Activated CD8-positive, alpha-beta memory T cell treated with anti-CD3 and anti-CD28 coated beads, Interleukin-2, amount 50 U/mL, for 1 hour (primary cell): ENCODE results near the gene EIF2B5.
A peak's percentile ranks its signal among the peaks of the same experiment; 100 is the strongest.
"Not testable (repeated sequence)": the region's sequence is repeated elsewhere in the genome, so short reads cannot be mapped to it uniquely, and the experiment has no call there.

ENCODE experiments used
- DNase-seq: peaks from one replicate; pipeline ENCODE4 v3.0.0-alpha.2; 2020; ENCODE audit errors: extremely low read depth

The EIF2B5 gene

DNA sequence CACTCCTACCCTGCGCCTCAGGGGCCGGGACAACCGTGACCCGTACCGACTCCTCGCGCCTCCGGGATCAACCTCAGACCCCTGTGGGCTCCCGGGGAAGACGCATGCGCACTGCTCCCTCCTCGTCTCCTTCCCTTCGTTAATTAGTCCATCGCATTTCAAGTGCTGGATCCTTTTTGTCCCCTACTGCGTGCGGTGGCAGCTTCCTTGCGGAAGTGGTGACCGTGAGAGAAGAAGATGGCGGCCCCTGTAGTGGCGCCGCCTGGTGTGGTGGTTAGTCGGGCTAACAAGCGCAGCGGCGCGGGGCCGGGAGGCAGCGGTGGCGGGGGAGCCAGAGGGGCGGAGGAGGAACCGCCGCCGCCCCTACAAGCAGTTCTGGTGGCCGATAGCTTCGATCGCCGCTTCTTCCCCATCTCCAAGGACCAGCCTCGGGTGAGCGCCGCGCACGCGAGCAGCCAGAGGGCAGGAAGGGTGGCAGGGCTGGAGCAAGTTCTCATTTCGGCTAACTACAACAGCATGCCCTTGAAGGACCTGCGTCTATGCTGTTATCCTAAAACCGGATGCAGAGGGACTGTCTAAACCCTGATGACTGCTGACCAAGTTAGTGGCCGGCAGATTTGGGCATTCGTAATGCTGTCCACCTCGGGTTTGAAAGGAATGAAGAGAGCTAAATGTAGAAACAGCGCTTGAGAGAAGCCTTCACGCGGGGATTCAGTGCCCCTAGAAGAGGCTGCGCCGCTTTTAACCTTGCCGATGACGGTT is at the start of gene EIF2B5:
Gene EIF2B5 (plus strand): TSS at position 210 of the 762 bp plus-strand sequence. CDS start 28 bp downstream, at position 238.
- peak; percentile 75 for DNase-seq

DNA sequence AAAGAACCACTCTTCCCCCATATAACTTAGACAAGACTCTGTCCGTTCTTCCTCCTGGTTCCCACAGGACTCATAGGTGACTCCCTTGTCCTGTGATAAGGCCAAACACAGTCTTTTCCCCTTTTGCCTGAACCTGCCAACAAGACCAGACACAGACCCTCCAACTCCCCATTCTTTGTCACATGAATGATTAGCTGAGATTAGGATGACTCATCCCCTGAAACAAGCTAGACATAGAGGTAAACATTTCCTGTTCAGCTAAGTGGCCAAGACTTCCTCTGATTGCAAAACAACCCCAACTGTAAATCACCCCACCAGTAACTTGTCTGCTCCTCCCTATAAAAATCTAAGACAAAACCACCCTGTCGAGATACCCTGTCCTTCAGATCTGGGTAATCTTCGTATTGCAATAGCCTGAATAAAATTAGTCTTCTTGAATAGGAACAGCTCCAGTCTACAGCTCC is 49.7 kb upstream of the EIF2B5 start:
- no peak for DNase-seq

DNA sequence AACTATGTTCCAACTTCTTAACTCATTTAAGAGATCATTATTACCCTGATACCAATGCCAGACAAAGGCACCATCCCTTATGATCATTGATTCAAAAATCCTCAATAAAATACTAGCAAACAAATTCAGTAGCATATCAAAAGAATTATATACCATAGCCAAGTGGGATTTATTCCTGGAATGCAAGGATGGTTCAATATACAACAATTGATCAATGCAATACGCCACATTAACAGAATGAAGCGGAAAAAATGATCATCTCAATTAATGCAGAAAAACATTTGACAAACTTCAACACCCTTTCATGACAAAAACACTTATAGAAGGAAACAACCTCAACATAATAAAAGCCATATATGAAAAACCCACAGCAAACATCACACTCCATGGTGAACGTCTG is 43.0 kb upstream of the EIF2B5 start:
- no peak for DNase-seq

DNA sequence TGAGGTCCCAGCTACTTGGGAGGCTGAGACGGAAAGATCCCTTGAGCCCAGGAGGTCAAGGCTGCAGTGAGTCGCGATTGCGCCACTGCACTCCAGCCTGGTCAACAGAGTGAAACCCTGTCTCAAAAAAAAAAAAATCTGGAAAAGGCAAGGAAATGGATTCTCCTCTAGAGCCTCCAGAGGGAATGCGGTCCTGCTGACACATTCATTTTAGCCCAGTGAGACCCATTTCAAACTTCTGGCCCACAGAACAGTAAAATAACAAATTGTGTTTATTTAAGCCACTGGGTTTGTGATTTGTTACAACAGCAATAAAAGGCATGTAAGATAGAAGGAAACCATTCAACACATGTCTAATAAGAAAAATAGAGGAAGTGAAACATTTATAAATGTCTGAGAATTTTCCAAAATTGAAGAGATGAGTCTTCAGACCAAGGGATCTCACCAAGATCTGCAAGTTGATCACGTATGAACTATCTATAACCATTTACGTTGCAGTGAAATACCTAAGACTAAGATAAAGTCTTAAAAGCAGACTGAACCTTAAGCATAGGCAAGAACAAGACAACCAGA is 38.3 kb upstream of the EIF2B5 start, which contains the start of gene HTR3E:
Gene HTR3E (plus strand): TSS at position 254 of the 573 bp plus-strand sequence. CDS start 466 bp downstream, outside the sequence.
- no peak for DNase-seq

DNA sequence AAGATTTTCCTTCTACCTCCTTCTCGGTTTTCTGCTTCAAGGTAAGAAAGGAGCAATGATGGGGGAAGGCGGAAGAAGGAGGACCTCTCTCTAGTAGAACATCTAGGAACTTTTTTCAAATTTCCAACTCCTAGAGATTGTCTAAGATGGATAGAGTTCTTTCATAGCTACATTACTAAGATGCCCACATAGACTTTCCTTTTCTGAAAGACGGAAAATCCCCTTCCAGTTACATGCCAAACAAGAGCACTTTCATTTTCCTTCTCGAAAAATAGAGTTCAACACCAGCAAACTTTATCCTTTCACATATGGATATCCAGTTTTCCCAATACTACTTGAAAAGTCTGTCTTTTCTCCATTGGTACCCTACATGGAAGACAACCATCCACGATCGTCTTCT is 37.6 kb upstream of the EIF2B5 start:
- no peak for DNase-seq

DNA sequence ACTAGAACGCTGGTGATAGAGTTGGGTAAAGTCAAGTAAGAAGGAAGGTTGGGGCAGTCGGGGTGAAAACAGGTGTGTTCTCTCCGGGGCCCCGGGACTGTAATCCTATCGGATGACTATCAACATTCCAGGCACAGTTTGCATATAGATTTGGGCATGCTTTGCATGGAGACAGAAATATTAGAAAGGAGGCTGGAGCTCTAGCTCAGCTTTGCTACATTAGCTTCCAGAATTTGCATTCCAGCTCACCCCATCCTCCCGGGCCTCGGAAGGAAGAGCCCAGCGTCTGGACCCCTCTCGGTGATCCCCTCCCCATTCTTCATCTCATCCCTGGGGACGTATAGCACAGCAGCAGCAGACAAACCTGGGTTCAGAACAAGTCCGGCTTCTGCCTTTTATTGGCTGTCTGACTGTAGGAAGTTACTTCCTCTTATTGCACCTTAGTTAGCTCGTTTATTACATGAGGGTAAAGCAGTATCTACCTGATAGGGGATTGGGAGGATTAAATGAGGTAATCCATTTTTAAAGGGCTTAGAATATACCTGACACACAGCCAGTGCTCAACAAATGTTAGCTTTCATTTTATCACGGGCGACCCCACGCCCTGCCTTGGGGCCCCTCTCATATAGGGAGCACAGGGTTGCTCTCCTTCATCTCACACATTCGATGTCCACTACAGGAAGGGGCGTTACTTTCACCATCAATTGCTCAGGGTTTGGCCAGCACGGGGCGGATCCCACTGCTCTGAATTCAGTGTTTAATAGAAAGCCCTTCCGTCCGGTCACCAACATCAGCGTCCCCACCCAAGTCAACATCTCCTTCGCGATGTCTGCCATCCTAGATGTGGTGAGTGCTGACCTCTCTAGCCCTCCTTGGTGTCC is 35.1 kb upstream of the EIF2B5 start:
- no peak for DNase-seq

DNA sequence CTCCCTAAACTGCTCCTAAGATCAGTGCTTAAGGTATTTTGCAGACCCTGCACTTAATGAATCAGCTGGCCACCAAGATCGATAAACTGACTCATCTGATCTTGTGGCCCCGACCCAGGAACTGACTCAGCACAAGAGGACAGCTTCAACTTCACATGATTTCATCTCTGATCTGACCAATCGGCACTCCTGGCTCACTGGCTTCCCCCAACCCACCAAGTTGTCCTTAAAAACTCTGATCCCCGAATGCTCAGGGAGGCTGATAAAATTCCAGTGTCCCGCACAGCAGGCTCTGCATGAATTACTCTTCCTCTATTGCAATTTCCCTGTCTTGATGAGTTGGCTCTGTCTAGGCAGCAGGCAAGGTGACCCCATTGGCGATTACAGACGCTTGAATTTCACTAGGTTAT is 24.8 kb upstream of the EIF2B5 start:
- no peak for DNase-seq

DNA sequence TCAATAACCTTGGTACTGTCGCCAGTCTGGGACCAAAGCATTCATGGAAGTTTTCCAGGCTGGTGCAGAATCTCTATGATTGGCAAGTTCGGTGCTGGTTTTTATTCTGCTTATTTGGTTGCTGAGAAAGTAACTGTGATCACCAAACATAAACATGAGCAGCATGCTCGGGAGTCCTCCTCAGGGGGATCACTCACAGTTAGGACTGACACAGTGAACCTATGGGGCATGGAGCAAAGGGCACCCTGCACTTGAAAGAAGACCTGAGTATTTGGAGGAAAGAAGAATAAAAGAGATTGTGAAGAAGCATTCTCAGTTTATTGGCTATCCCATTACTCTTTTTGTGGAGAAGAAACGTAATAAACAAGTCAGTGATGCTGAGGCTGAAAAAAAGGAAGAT is 19.1 kb upstream of the EIF2B5 start:
- DNase-seq: no peak

DNA sequence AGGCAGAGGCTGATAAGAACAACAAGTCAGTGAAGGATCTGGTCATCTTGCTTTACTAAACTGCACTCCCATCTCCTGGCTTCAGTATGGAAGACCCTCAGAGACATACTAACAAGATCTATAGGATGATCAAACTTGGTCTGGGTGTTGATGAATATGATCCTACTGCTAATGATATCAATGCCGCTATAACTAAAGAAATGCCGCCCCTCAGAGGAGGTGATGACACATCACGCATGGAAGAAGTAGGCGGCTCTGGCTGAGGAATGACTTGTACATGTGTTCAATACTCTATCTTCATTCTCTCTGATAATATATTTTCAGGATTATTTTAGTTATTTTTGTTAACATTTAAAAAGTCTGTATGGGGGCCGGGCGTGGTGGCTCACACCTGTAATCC is 17.5 kb upstream of the EIF2B5 start:
- no peak for DNase-seq

DNA sequence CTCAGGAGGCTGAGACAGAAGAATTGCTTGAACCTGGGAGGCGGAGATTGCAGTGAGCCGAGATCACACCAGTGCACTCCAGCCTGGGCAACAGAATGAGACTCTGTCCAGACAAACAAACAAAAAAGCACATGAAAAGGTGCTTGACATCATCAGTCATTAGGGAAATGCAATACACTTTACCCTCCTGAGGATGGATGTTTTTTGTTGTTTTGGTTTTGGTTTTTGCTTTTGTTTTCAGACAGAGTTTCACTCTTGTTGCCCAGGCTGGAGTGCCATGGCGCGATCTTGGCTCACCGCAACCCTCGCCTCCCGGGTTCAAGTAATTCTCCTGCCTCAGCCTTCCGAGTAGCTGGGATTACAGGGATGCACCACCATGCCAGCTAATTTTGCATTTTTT is 14.1 kb upstream of the EIF2B5 start:
- not testable (repeated sequence) for DNase-seq

DNA sequence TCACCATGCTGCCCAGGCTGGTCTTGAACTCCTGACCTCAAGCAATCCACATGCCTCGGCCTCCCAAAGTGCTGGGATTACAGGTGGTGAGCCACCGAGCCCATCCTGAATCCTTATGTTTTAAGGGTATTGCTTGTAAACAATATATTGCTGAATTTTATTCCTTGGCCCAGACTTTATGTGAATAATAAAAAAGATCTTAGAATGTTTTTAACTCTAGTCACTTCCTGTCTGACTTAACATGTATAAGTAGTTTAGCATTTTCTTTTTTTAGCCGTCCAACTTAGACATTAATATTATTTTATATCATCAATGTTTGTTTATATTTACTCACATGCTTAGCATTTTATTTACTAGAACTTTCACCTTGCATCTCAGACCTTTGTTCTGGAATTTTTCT is 9.2 kb upstream of the EIF2B5 start:
- DNase-seq: no peak

DNA sequence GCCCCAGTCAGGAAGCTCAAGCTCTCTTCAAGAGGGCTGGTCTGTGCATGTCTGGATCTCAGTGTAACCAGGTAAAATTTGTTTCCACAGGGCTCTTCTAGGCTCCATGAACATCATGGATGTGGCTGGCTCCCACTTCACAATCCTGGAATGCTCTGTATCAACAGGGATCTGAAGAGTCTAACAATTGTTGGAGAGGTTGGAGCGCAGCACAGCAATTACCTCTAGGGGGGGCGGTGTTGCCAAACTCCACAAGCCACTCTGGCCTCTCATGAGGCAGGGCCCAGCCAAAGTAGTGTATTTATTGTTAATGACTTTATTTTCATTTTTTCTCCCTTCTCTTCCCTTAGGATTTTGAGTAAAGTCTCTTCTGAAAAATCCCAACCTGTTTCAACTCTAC is 6.1 kb upstream of the EIF2B5 start:
- DNase-seq: no peak

DNA sequence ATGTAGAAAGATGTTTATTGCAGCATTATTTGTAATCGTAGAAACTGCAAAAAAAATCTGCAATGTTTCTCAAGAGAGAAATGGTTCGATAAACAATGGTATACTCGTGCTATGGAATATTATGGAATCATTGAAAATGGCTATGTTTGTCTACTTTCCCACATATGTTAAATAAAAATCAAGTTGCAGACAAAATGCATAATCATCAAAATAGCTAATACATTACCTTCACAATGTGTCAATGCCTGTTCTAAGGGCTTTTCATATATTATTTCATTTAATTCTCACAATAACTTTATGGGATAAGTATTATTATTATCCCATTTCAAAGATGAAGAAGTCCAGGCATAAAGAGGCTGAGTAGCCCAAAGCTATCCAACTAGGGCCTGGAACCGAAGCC is 2.2 kb upstream of the EIF2B5 start:
- DNase-seq: no peak

DNA sequence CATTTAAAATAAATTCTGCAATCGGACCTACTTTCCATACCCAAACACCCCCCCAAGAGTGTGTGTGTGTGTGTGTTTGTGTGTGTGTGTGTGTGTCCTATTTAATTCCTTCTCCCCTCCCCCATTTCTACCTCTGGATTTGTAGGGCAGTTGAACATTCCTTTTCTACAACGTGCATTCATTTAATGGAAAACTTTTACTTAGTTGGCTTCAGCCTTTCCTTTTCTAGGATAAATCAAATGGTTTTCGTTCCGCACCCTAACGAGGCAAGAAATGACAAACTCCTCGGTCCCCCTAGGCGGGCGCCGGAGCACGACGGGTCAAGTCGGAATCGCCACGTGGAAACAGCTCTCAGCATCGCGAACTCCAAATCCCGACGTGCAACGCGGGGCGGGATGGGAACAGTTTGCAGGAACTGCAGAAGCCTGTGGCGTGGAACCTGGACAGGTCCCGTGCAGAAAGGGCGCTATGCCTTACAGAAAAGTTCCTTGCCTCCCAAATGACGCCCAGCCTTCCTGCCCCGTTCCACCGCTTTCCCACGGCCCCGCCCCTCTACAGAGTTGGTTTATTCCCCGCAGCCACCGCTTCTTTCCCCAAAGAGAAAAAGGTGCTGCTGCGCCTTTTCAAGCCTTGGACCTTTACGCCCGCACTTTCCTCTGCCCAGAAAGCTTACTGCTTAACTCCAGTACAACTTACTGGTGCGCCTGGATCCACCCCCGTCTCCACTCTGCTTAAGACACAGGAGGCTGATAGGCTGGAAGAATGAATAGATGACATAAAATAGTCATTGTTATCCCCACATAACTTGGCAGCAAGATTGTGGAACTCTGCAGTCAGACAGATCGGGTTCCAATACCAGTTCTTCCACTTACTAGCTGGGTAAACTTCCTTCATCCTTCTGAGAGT is 1.1 kb upstream of the EIF2B5 start:
- DNase-seq: no peak

DNA sequence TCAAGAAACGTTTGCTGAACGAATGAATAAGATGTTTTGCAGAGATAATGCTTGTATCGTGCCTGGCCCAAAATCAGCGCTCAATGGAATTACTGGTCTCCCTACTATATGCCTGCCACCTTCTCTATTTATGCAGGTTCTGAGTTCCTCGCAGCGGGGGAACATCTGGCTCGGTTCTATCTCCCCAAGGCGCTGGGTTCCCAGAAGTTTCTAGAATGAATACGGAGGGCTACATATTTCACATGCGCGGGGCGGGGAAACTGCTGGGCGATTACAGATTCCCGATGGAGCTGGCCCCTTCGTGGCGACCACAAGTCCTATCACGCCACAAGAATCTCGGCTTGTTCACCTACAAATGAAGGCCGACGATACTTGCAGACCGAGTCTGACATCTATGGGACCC is 411 bp upstream of the EIF2B5 start:
- DNase-seq: no peak

DNA sequence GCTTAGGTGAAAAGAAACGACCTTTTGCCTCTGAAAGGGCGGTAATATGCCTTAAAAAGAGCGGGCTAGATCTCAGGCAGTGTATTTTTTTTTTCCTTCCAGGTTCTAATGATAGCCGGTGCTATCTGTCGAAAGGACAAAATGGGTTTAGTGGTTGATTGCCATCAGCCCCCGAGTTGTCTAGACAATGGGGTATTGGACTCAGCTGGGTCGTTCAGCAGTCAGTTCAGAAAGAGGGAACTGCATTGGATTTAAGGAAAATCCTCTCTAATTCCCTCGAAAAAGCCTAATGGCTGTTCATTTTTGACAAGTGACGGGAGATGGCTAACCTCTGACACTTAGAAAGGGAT is 728 bp downstream of the EIF2B5 start:
- DNase-seq: no peak

DNA sequence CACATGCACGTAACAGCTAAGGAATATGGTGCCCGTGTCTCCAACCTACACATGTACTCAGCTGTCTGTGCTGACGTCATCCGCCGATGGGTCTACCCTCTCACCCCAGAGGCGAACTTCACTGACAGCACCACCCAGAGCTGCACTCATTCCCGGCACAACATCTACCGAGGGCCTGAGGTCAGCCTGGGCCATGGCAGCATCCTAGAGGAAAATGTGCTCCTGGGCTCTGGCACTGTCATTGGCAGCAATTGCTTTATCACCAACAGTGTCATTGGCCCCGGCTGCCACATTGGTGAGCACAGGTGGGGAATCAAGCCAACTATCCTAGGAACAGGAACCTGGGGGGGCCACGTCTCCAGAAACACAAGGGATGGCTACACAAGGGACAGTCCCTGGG is 5.3 kb downstream of the EIF2B5 start:
- DNase-seq: no peak

DNA sequence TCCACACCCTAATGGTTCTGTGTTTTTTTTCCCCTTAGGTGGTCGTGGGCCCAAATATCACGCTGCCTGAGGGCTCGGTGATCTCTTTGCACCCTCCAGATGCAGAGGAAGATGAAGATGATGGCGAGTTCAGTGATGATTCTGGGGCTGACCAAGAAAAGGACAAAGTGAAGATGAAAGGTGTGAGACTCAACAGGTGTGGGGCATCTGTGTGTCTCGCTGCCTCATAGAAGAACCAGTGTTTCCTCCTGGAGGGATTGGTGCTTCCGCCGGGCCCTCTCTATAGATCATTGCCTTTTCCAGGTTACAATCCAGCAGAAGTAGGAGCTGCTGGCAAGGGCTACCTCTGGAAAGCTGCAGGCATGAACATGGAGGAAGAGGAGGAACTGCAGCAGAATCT is 7.0 kb downstream of the EIF2B5 start:
- no peak for DNase-seq

DNA sequence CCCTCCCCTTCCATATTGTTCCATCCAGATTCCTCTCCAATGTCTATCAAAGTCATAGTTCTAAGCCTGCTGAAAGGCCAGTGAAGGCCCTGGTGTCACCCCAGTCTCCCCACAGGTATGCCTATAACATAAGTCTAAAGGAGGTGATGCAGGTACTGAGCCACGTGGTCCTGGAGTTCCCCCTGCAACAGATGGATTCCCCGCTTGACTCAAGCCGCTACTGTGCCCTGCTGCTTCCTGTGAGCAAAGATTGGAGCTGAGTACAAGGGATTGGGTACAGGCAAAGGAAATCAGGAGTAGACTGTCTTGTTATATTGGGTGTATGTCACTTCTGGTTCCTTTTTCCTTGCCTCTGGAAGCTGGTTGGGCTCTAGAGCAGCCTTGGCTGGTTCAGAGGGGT is 8.2 kb downstream of the EIF2B5 start:
- DNase-seq: no peak

DNA sequence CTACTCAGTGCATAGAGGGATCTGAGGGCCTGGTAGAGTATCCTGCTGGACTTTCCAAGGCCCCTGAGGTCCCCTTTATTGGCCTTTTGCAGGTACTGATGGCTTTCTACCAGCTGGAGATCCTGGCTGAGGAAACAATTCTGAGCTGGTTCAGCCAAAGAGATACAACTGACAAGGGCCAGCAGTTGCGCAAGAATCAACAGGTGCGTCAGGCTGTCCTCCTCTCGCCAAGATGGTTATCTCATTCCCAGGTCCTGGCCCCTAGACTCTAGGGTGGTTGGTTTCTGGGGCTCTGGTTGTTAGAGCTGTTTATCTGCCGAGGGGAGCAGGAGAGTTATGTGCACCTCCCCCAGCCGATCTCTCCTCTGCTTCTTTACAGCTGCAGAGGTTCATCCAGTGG is 9.3 kb downstream of the EIF2B5 start:
- DNase-seq: no peak

DNA sequence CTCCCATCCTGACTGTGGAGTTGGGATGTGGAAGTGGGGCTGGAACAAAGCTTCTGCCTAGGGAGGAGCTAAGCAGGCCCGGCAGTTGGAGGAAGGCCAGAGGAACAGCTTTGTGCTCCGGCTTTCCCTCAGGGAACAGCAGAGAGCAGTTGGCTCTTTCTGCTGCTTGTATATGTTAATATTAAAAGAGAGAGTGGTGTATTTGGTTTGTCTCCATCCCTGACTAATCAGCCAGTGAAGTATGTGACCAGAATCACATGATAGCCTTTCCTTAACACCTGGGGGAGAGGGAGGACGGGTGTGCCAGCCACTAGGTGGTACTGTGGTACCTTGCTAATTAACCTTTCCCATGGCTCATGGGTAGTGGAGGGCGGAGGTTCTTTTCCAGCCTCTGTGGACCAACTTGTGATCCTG is 10.0 kb downstream of the EIF2B5 start:
- no peak for DNase-seq
